ENCODE results near the gene PEX5L.
A peak's percentile ranks its signal among the peaks of the same experiment; 100 is the strongest.

Gene PEX5L

DNA sequence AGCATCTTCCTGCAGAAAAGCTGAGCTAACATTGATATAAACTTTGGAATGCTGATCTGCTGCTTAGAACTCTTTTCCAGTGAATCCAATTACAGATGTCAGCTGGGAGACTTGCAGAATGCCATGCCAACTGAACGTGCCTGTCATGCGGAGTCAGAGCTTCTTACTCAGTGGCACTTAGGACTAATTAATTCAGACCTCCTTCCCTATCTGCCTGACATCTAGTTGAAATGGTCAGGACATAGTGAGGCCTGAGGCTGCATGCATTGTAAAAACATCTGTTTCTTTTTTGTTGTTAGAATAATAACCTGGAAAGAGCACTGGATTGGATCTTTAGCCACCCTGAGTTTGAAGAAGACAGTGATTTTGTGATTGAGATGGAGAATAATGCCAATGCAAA lies 271.3 kb downstream of the PEX5L start:
- DNase-seq, result no peak

DNA sequence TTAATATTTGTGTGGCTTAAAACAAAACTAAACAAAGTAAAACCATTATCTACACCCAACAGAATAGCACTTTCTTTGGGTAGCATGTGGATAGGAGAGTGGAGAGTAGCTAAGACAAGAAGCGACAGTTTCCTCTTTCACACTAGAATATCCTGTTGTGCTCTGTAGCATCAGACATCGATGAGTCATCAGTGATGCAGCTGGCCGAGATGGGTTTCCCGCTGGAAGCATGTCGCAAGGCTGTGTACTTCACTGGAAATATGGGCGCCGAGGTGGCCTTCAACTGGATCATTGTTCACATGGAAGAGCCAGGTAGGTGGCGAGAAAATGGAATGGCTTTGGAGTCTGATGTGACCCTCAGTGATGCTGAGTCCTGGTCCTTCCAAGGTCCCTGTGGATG lies 275.8 kb downstream of the PEX5L start:
- DNase-seq, result no peak

DNA sequence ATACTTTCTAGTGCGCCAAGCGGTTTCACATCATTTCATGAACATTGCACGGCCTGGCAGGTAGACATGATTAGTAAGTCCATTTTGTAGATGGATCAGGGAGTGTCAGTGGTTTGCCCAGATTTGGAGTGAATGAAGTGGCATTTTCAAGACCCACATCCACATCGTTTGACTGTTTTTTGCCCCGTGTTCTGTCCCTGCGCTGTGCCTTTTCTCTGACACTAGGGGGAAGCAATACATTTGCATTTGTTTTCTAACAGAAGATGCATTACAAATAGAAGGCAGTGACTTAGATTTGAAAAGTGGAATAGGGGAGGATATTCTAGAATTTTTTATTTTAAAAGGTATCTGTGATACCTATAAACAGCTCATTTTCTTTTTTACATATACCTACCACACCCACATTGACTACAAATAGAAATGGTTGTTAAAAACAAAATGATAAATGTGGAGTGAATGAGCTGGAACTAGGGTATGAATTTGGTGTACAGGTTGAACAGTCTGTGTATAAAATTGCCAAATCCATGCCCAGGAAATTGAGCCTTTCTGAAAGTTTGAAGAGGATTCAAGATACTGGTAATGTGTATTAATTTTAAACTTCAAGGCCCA lies 285.9 kb downstream of the PEX5L start:
- peak; percentile 41 to 58 for DNase-seq

DNA sequence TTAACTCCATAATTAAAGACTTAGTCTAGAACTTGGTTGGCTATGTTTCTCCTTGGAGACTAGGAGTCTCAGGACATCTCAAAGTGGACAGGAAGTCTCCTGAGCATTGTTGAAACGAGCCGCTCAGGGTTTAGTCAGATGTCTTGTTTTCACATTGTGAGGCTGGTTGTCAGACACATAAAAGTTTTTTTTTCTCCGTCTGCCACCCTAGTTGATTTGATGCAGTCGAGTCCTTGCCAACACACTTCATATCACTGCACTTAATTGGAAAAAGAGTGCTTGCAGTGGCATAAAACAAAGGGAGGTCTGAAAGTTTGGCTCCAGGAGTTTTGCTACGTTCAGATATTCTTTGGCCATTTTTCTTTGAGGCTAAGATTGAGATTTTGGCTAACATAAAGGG lies 291.0 kb downstream of the PEX5L start:
- DNase-seq, result no peak

DNA sequence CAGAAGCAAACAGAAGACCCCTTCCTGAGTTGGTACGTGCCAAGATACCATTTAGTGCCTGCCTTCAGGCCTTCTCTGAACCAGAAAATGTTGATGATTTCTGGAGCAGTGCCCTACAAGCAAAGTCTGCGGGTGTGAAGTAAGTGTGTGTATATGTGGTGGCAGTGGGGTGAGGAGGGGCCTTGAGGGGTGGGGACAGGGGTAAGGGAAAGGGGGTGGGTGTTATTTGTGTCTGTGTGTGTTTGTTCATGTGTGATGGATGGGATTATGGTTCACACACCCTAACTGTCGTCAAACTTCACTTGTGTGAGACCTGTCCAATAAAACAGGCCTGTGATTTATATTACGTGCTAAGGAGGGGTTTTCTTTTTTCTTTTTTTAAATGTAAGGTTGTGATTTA lies 291.7 kb downstream of the PEX5L start:
- no peak for DNase-seq

Data from NCI-H2081 (cell line).